H1 (cell line): Measurements from ENCODE around the gene DLL1. TPM values are rescaled to one million over a fixed set of nuclear protein-coding genes. Genes with fewer than 3 reads are reported as not detected.

Source experiments
- CTCF ChIA-PET: fragments of 300-600 bp; sonication (Branson Sonifier 250); formaldehyde crosslinking; loops from one replicate; lab custom pipeline; 2021; ENCODE audit not compliant: partially characterized antibody; lab: Charles Lee
- POLR2A ChIA-PET: fragments of 300-600 bp; sonication (Branson Sonifier 250); formaldehyde crosslinking; loops from one replicate; lab custom pipeline; 2021; ENCODE audit warnings: inconsistent platforms; ENCODE audit not compliant: partially characterized antibody; lab: Charles Lee
- DNase-seq, 2 experiments: peaks; one replicate each; pipeline versions ENCODE4 v3.0.0 to v3.0.0-alpha.2; 2010 to 2022; ENCODE audit warnings: low spot score in 2 of 2, low read depth in 1 of 2, mixed read lengths in 1 of 2
- FAIRE-seq: peaks from 2 replicates; lab custom pipeline; 2011; peaks lifted over from hg19 to GRCh38; lab: Jason Lieb, UNC
- H2AFZ ChIP-seq: 2 replicates; pipeline ENCODE4 v1.8.1; 2012; ENCODE audit warnings: low read length, inconsistent platforms
- H2AK5ac ChIP-seq: 2 replicates; pipeline ENCODE4 v1.6.1; 2013; ENCODE audit warnings: low read depth, low read length
- H2BK120ac ChIP-seq: replicated peaks from 2 replicates; pipeline ENCODE3; 2013; ENCODE audit warnings: low read depth, low read length, inconsistent platforms
- H2BK12ac ChIP-seq: 2 replicates; pipeline ENCODE4 v1.6.1; 2013; ENCODE audit warnings: low read depth, low read length
- H2BK15ac ChIP-seq: 2 replicates; pipeline ENCODE4 v1.6.1; 2013; ENCODE audit warnings: low read length
- H2BK20ac ChIP-seq: 2 replicates; pipeline ENCODE4 v1.6.1; 2013; ENCODE audit warnings: low read length
- H2BK5ac ChIP-seq: 2 replicates; pipeline ENCODE4 v1.6.1; 2013; ENCODE audit warnings: low read depth, low read length
- H3K14ac ChIP-seq: 2 replicates; pipeline ENCODE4 v1.6.1; 2013; ENCODE audit warnings: inconsistent platforms; ENCODE audit not compliant: insufficient read length
- H3K18ac ChIP-seq: 2 replicates; pipeline ENCODE4 v1.6.1; 2013; ENCODE audit warnings: low read length; ENCODE audit errors: extremely low read depth
- H3K23ac ChIP-seq: 2 replicates; pipeline ENCODE4 v1.6.1; 2013; ENCODE audit warnings: inconsistent platforms; ENCODE audit not compliant: insufficient read length
- H3K23me2 ChIP-seq: 2 replicates; pipeline ENCODE4 v1.6.1; 2013; ENCODE audit warnings: low read depth, low read length
- H3K27ac ChIP-seq: 2 replicates; pipeline ENCODE4 v1.6.1; 2011; ENCODE audit warnings: low read depth, low read length, inconsistent platforms
- H3K27me3 ChIP-seq, 4 experiments: replicated peaks in 1 of 4; 1 replicate in 1 of 4; 2 replicates in 3 of 4; pipeline versions ENCODE4 v1.6.1 to v1.8.1; 2011 to 2013; ENCODE audit warnings: low read length in 3 of 4, mild to moderate bottlenecking in 3 of 4, inconsistent platforms in 2 of 4, mixed read lengths in 2 of 4, moderate library complexity in 1 of 4; ENCODE audit not compliant: control insufficient read depth in 3 of 4, insufficient read depth in 3 of 4; ENCODE audit errors: extremely low read depth in 1 of 4
- H3K36me3 ChIP-seq, 4 experiments: 2 replicates each; pipeline versions ENCODE4 v1.6.1 to v1.8.1; 2011 to 2013; ENCODE audit warnings: mild to moderate bottlenecking in 4 of 4, low read length in 3 of 4, moderate library complexity in 2 of 4, control low read depth in 1 of 4, inconsistent platforms in 1 of 4; ENCODE audit not compliant: insufficient read depth in 4 of 4, control insufficient read depth in 2 of 4
- H3K4ac ChIP-seq: replicated peaks from 2 replicates; pipeline ENCODE3; 2013; ENCODE audit warnings: low read length, low read depth, mixed read lengths, inconsistent platforms; ENCODE audit not compliant: insufficient read length
- H3K4me1 ChIP-seq, 4 experiments: replicated peaks in 1 of 4; 1 replicate in 1 of 4; 2 replicates in 3 of 4; pipeline versions ENCODE4 v1.6.1 to v1.8.1; 2011 to 2013; ENCODE audit warnings: low read length in 3 of 4, inconsistent platforms in 2 of 4, mixed read lengths in 1 of 4; ENCODE audit not compliant: insufficient read depth in 4 of 4, control insufficient read depth in 3 of 4
- H3K4me2 ChIP-seq, 2 experiments: 2 replicates each; pipeline versions ENCODE4 v1.6.1 to v1.8.1; 2011 to 2013; ENCODE audit warnings: low read depth in 2 of 2, low read length in 2 of 2, control low read depth in 1 of 2, inconsistent platforms in 1 of 2, mild to moderate bottlenecking in 1 of 2; ENCODE audit not compliant: insufficient read depth in 1 of 2
- H3K4me3 ChIP-seq, 4 experiments: fragments of 200-600, 300-600 bp in 1 of 4; sonication (generic), shearing (Covaris generic), sonication (Bioruptor Twin) in 1 of 4; 2 replicates each; pipeline versions ENCODE4 v1.5.1 to v1.8.1; 2011 to 2016; ENCODE audit warnings: low read length in 4 of 4, low read depth in 3 of 4, control low read depth in 2 of 4, inconsistent platforms in 2 of 4, mild to moderate bottlenecking in 2 of 4, mixed read lengths in 1 of 4, moderate library complexity in 1 of 4; ENCODE audit not compliant: insufficient read depth in 2 of 4; ENCODE audit errors: extremely low read depth in 1 of 4
- H3K56ac ChIP-seq: replicated peaks from 2 replicates; pipeline ENCODE3; 2013; ENCODE audit warnings: low read depth, mild to moderate bottlenecking, mixed read lengths, low read length, inconsistent platforms; ENCODE audit not compliant: insufficient read length
- H3K79me1 ChIP-seq: 2 replicates; pipeline ENCODE4 v1.6.1; 2013; ENCODE audit warnings: low read depth, low read length, control low read depth
- H3K79me2 ChIP-seq, 2 experiments: 2 replicates each; pipeline versions ENCODE4 v1.6.1 to v1.8.1; 2012 to 2013; ENCODE audit warnings: low read length in 2 of 2, mild to moderate bottlenecking in 2 of 2, inconsistent platforms in 1 of 2; ENCODE audit not compliant: insufficient read depth in 2 of 2, control insufficient read depth in 1 of 2
- H3K9ac ChIP-seq, 4 experiments: replicated peaks in 1 of 4; 1 replicate in 1 of 4; 2 replicates in 3 of 4; pipeline versions ENCODE4 v1.6.1 to v1.8.1; 2011 to 2013; ENCODE audit warnings: low read depth in 3 of 4, low read length in 3 of 4, control low read depth in 2 of 4, mild to moderate bottlenecking in 2 of 4, moderate library complexity in 2 of 4, inconsistent platforms in 1 of 4; ENCODE audit errors: extremely low read depth in 1 of 4
- H3K9me3 ChIP-seq, 2 experiments: 2 replicates each; pipeline versions ENCODE4 v1.6.1 to v1.8.1; 2012 to 2013; ENCODE audit warnings: mild to moderate bottlenecking in 2 of 2, moderate library complexity in 2 of 2, control low read depth in 1 of 2, inconsistent platforms in 1 of 2, low read depth in 1 of 2, low read length in 1 of 2, mixed read lengths in 1 of 2; ENCODE audit not compliant: insufficient read depth in 2 of 2
- H4K20me1 ChIP-seq, 2 experiments: replicated peaks in 1 of 2; 2 replicates each; pipeline versions ENCODE3 to v1.8.1; 2011 to 2013; ENCODE audit warnings: inconsistent platforms in 2 of 2, low read length in 2 of 2, mild to moderate bottlenecking in 1 of 2; ENCODE audit not compliant: insufficient read depth in 2 of 2, control insufficient read depth in 1 of 2
- H4K5ac ChIP-seq: 2 replicates; pipeline ENCODE4 v1.6.1; 2013; ENCODE audit warnings: low read length, low read depth, mixed read lengths, inconsistent platforms; ENCODE audit not compliant: insufficient read length
- H4K8ac ChIP-seq: 2 replicates; pipeline ENCODE4 v1.8.0; 2013; ENCODE audit warnings: mild to moderate bottlenecking, moderate library complexity, low read length, inconsistent platforms; ENCODE audit not compliant: insufficient read depth; ENCODE audit errors: extremely low read depth
- H4K91ac ChIP-seq: replicated peaks from 2 replicates; pipeline ENCODE3; 2013; ENCODE audit warnings: low read length, mixed read lengths, inconsistent platforms; ENCODE audit not compliant: insufficient read length
- BACH1 ChIP-seq: IDR thresholded peaks from 2 replicates; pipeline ENCODE4 v1.6.1; 2012; ENCODE audit warnings: low read length, improper control_type of control experiment
- CBX5 ChIP-seq: fragments of 300-800, 300-1000 bp; sonication (generic); IDR thresholded peaks from 2 replicates; pipeline ENCODE4 v1.7.1; 2016; ENCODE audit warnings: antibody characterized with exemption, low read length, low read depth
- EP300 ChIP-seq, 2 experiments: IDR thresholded peaks; 1 replicate in 1 of 2; 2 replicates in 1 of 2; pipeline ENCODE4 v1.6.1; 2011 to 2012; ENCODE audit warnings: low read depth in 2 of 2, low read length in 2 of 2, mild to moderate bottlenecking in 2 of 2, borderline replicate concordance in 1 of 2, inconsistent platforms in 1 of 2, moderate library complexity in 1 of 2
- EZH2 ChIP-seq: fragments of 200-600 bp; sonication (generic); IDR thresholded peaks from 2 replicates; pipeline ENCODE4 v1.7.1; 2012; ENCODE audit warnings: low read depth, mild to moderate bottlenecking, moderate library complexity, low read length, inconsistent platforms; ENCODE audit not compliant: severe bottlenecking
- JUN ChIP-seq: IDR thresholded peaks from 2 replicates; pipeline ENCODE4 v1.6.1; 2011; ENCODE audit warnings: low read depth, mild to moderate bottlenecking, improper control_type of control experiment, low read length
- KDM4A ChIP-seq: IDR thresholded peaks from one replicate; pipeline ENCODE4 v1.7.1; 2012; ENCODE audit warnings: low read depth, mild to moderate bottlenecking, moderate library complexity, low read length, inconsistent platforms; ENCODE audit not compliant: severe bottlenecking
- NANOG ChIP-seq: IDR thresholded peaks from 2 replicates; pipeline ENCODE4 v1.6.1; 2011; ENCODE audit warnings: low read length, low read depth, mild to moderate bottlenecking, inconsistent platforms; ENCODE audit not compliant: insufficient read depth, poor library complexity, severe bottlenecking
- SP4 ChIP-seq: IDR thresholded peaks from 2 replicates; pipeline ENCODE4 v1.6.1; 2012; ENCODE audit warnings: low read length, inconsistent platforms
- SRF ChIP-seq: IDR thresholded peaks from 2 replicates; pipeline ENCODE4 v1.6.1; 2011; ENCODE audit warnings: mild to moderate bottlenecking, low read depth, low read length, moderate library complexity
- SUZ12 ChIP-seq: fragments of 200-600 bp; sonication (generic); IDR thresholded peaks from 2 replicates; pipeline ENCODE4 v1.6.1; 2012; ENCODE audit warnings: mild to moderate bottlenecking, inconsistent platforms, low read length, moderate library complexity, mixed read lengths
- TCF12 ChIP-seq: IDR thresholded peaks from 2 replicates; pipeline ENCODE4 v1.6.1; 2011; ENCODE audit warnings: low read depth, mild to moderate bottlenecking, low read length
- ZNF274 ChIP-seq: IDR thresholded peaks from 2 replicates; pipeline ENCODE4 v1.7.0; 2012; ENCODE audit warnings: low read length, borderline replicate concordance; ENCODE audit errors: extremely low read depth
- WGBS, 2 experiments: shearing (Covaris generic) in 1 of 2; methylation state at CpG; one replicate each; pipeline versions ENCODE4 v1.1.6 to v1.1.7; 2013 to 2015; ENCODE audit warnings: low lambda C conversion rate in 2 of 2, mixed read lengths in 2 of 2, inconsistent platforms in 1 of 2, low coverage in 1 of 2, missing lambda C conversion rate in 1 of 2; ENCODE audit not compliant: insufficient replicate concordance in 2 of 2, insufficient coverage in 1 of 2, insufficient read length in 1 of 2; ENCODE audit errors: extremely low coverage in 1 of 2, missing lambda C conversion rate in 1 of 2; 5-methylcytosine and 5-hydroxymethylcytosine counted together
- polyA plus RNA-seq, 7 experiments: library from polyadenylated mRNA; depleted of rRNA in 3 of 7; stranded (reverse) in 5 of 7; unstranded in 2 of 7; fragments of >200 nt in 5 of 7; fragments of 200-250 nt in 2 of 7; gene quantifications; 1 replicate in 5 of 7; 2 replicates in 1 of 7; 4 replicates in 1 of 7; pipeline versions ENCODE4 v1.2.1 to v1.2.3, GENCODE V29; 2011 to 2013; ENCODE audit warnings: missing spikeins in 2 of 7, mixed read lengths in 2 of 7
- total RNA-seq: library from RNA; stranded (reverse); fragmentation: NEBNext Ultra II Directional; extraction: Animal tissue kit (Norgen Biotek cat#: 25700); gene quantifications from 2 replicates; pipeline ENCODE4 v1.2.1, GENCODE V29; 2021
- TF ChIP-seq, protein P1 (sequence below): IDR thresholded peaks from 2 replicates; pipeline ENCODE4 v1.6.1; 2011; ENCODE audit warnings: low read length, improper control_type of control experiment

Gene DLL1
- total and polyA plus RNA-seq, 2 of the 8 experiments (the other 6 are each of a cell fraction or from before 2014, with no cell fraction given) = 1.7 to 3.8 TPM

DNA sequence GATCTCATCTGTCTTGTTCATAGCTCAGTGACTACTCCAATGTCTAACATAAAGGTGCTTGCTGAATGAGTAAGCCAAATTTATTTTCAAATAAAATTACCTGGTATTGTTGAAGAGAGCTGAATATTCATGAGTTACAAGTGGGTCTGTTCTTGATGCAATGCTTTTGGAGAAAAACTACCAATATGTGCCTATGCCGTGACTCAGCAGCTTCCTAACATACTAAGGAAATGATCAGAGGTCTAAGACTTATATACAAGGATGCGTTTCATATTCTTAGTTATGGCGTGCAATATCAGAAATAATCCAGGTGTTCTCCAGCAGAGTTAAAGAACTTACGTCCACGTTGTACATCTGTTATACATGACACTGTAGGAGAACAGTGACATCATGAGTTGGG, 20.8 kb upstream of the DLL1 start:
- Histone ChIP-seq H3K4me1 (peaks cover 0 to 9% (median 6%) of the 10 kb centered on the region in 4 experiments; a peak in 4 of 7 replicates), H3K27ac (no peak overlapping the region), H3K9me3 (no peaks in the 10 kb centered on the region), H3K9ac (no peak overlapping the region), H2BK15ac (no peak overlapping the region), H3K4me3 (no peak overlapping the region), H3K4me2 (no peak overlapping the region), H3K36me3 (no peaks in the 10 kb centered on the region), H3K56ac (no peak overlapping the region), H3K79me2 (peaks cover 0 to 37% of the 10 kb centered on the region in 2 experiments; a peak in 3 of 4 replicates), H2BK12ac (no peak overlapping the region), H2BK20ac (no peak overlapping the region), H3K23ac (no peak overlapping the region), H4K8ac (no peak overlapping the region), H3K23me2 (peaks cover 5% of the 10 kb centered on the region; the same call in 1 of the 2 replicates), H3K14ac (no peak overlapping the region), H3K18ac (no peak overlapping the region), H4K5ac (no peak overlapping the region), H2BK120ac (no peak overlapping the region), H2AFZ (no peak overlapping the region), H3K27me3 (peaks cover 0 to 11% (median 5%) of the 10 kb centered on the region in 4 experiments; a peak in 6 of 7 replicates), H3K79me1 (no peaks in the 10 kb centered on the region; the same call in 1 of the 2 replicates), H4K91ac (no peak overlapping the region), H2BK5ac (no peak overlapping the region), H2AK5ac (no peak overlapping the region), H3K4ac (no peak overlapping the region), H4K20me1 (peaks cover 0 to 4% of the 10 kb centered on the region in 2 experiments)
- FAIRE-seq = no peak
- CTCF ChIA-PET = no interaction called here
- TF ChIP-seq EP300 (IDR thresholded peaks at IDR 0.05; ENCODE audit: borderline replicate concordance in 1 of 2, low read depth in 2 of 2, low read length in 2 of 2) (no peak), JUN (no peak), KDM4A (no peak), SP4 (no peak), ZNF274 (no peak), EZH2 (no peak), CBX5 (no peak), NANOG (no peak), BACH1 (no peak), SUZ12 (no peak), SRF (no peak), TCF12 (no peak)
- TF ChIP-seq, protein P1, sequence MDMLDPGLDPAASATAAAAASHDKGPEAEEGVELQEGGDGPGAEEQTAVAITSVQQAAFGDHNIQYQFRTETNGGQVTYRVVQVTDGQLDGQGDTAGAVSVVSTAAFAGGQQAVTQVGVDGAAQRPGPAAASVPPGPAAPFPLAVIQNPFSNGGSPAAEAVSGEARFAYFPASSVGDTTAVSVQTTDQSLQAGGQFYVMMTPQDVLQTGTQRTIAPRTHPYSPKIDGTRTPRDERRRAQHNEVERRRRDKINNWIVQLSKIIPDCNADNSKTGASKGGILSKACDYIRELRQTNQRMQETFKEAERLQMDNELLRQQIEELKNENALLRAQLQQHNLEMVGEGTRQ = no peak
- WGBS, 2 experiments = 83% methylated on average over 5 of the region's 5 CpGs; no CpG with 5 or more reads in 1 of the 2 experiments
- POLR2A ChIA-PET = no interaction called here
- DNase-seq = no peak
